HG03342 (cell line): ENCODE measurements around the gene PDC.

ENCODE experiments used
- ATAC-seq: cut with Tn5 transposase; IDR thresholded peaks from one replicate; pipeline ENCODE4 v1.9.1; 2021; ENCODE audit warnings: mild to moderate bottlenecking, moderate library complexity; ENCODE audit not compliant: unreplicated experiment

The PDC gene

DNA sequence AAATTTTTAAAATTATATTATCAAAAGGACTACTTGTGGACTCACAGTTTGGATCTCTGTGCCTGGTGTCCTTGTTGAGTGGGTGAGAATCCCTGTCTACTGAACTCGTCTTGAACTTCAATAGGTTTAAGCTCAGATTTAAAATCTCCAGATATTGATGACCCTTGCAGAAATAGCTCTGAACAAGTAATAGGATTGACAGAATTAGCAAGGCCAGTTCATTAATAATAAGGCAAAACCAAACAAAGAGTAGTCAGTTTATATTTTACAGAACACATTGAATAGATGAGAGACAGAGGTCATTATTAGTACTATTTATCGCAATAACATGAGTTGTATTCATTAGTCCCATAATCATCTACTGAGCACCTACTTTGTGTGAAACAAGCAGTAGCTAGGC is at the start of gene PDC:
PDC (minus strand) TSS at position 101 of the 400 bp plus-strand sequence. CDS start 11,655 bp downstream, outside the sequence.
- ATAC-seq: no peak

DNA sequence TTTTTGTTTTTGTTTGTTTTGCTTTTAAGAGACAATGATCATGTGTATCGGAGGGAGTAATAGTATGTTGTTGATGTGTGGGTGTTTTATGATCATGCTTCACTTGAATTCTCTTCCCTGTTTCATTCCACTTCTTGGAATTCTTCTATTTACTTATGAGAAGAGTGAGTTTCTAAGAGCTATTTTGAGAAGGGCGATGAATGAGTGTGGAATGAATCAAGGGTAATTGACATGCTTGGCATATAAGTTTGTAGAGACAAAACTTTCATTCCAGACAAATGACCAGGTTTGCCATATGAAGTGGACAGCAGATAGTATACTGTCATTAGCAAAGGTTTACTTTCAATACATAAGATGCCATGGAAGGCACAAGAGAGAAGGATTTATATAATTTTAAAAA is 42.3 kb upstream of the PDC start:
- no peak for ATAC-seq

DNA sequence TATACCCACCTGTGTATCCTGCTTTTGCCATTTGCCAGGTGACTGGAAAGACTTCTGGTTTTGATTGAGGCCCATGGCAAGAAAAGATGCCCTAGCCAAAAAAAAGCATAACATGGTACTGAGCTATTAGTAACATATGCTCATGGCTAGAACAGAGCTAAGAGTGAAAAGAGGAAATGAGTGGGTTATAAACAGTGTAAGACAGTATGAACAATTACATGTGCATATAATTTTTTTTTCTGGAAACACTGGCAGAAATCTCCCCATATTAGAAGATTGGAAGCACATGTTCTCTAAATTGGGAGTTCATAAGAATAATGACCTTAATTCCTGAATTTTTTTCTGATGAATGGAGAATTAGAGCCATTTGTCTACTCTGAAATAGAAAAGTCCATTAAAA is 41.2 kb upstream of the PDC start:
- no peak for ATAC-seq

GRCh38 chr1:186500804-186501203 is 39.9 kb upstream of the PDC start:
- ATAC-seq: no peak

- ATAC-seq: no peak
Observed at GRCh38 chr1:186499571-186499970, 38.7 kb upstream of the PDC start.

DNA sequence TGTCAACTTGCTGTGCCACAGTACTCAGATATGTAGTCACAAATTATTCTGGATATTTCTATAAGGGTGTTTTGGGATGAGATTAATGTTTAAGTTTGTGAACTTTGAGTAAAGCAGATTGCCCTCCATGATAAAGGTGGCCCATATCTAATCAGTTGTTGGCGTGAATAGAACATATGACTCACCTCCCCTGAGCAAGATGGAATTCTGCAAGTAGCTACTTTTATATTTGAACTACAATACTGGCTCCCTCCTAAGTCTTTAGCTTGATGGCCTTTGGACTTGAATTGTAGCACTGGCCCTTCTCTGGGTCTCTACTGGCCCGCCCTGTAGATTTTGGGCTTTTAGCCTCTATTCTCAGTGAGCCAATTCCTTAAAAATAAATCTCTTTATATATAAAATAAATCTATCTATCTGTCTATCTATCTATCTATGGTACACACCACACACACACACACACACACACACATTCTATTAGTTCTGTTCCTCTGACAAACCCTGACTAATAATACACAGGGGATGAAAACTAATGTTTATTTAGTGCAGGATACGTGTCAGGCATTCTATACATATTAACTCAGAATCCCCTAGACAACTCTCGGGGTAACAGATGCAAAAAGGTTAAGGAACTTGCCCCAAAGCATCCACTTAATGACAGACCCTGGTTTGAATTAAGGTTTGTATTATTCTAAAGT is 37.9 kb upstream of the PDC start:
- no peak for ATAC-seq

DNA sequence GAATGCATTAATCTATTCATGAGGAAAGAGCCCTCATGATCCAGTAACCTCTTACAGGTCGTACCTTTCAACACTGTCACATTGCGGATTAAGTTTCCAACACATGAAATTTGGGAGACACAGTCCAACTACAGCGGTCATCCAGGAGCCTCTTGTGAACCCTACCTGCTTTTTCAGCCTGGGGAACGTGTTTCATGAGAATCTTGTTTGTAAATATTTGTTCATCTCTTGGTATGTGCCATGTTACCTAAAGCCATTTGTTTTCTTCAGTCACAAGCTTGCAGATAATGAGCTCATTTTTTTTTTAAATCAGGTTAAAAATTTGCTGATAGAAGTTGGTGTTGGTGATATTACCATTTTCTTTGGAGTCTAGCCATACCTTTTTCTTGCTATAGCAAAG is 37.2 kb upstream of the PDC start:
- ATAC-seq: no peak

- peak; percentile 33 for ATAC-seq
Observed at GRCh38 chr1:186497651-186498050, 36.7 kb upstream of the PDC start.

GRCh38 chr1:186496171-186496851 is 35.4 kb upstream of the PDC start:
- ATAC-seq: no peak

DNA sequence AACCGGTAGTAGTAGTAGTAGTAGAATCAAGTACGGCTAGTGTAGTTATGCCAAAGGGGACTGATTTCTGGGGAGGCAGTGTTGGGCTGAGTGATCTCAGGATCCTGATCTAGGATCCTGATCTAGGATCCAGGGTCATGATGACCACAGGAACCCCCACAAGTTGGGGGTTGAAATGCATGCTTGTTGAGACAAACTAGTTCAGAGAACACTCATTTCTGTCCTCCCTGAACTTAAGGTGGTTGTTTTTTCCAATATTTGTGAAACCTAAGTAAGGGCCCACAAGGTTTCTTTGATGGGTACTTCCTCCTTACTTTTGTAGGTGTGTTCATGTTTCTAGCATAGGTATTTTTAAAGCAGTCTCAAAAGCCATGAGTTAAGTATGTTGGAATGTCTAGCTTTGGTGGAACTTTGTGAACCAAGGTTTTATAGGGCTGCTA is 33.9 kb upstream of the PDC start:
- no peak for ATAC-seq

- no peak for ATAC-seq
Observed at GRCh38 chr1:186492531-186493291, 31.8 kb upstream of the PDC start.

- ATAC-seq: no peak
Observed at GRCh38 chr1:186491336-186491735, 30.4 kb upstream of the PDC start.

GRCh38 chr1:186487163-186487562 is 26.2 kb upstream of the PDC start:
- ATAC-seq: no peak

DNA sequence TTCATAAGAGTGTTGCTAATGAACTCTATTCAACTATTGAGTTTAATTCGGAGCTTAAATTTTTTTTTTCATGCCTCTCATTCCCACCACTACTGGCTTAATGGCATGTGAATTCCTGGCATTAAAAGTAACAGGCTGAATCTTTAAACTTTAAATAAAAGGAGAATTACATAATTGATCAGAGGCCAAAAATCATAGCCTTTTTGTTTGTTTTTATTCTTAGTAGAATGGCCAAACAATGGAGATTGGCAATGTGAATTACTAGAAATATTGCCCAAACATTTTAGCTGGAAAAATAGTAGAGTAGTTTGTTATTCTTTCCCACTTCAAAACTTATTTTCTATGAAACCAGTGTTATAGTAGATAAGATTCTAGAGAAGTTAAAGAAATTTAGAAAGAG is 25.1 kb upstream of the PDC start:
- ATAC-seq: no peak

DNA sequence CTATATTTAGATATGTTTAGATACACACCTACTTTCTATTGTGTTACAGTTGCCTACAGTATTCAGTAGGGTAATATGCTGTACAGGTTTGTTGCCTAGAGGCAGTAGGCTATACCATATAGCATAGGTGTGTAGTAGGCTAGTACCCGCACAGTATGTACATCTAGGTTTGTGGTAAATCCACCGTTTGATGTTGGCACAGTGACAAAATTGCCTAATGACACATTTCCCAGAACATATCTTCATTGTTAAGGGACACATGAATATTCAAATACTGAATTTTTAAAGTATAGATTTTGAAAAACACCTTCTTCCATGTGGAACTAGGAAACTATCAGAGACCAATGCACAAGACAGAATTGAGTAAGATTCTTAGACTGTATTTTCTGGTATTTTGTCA is 22.6 kb upstream of the PDC start:
- no peak for ATAC-seq

GRCh38 chr1:186482661-186483255 is 21.8 kb upstream of the PDC start:
- ATAC-seq: peak; percentile 77

DNA sequence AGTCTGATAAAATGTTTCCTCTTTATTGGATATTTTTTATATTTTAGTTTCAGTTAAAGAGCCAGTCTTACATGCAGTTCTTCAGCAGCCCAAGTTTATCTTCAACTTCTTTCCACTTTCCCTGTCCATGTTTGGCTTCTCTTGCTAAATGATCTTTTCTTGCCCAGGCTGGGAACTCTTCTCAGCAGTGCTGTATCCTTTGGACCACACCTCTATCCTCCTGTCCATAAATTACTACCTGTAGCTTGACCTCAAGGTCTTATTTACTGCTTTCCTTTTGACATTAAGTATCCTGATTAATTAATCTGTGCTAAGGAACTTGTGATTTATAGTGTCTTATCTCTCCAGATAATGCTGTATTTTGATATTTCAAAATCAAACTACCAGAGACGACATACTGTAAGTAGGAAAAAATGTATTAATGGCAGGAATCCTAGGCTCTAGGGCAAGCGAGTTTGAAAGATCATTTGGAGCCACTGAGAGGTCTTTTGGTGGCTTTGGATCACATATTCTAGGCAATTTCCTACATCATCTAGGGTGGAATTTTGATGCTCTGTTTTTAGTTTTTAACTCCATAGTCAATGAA is 20.5 kb upstream of the PDC start:
- ATAC-seq: no peak

DNA sequence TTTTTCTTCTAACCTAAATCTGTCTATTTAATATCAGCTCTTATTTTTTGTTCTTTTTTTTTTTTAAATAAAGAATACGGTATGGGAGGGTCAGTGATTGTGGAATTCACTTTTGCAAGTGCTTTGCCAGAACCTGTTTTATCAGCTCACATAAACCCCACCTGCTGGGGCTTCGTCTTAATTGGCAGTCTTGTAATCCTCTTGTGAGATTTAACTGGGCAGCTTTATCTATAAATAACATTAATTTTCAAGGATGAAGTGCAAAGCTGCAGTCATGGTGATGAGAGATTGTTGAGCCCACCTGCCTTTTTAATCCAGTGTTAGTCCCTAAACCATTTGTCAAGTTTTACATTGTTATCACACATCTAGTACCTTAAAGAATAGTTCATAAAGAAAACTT is 18.2 kb upstream of the PDC start:
- no peak for ATAC-seq

DNA sequence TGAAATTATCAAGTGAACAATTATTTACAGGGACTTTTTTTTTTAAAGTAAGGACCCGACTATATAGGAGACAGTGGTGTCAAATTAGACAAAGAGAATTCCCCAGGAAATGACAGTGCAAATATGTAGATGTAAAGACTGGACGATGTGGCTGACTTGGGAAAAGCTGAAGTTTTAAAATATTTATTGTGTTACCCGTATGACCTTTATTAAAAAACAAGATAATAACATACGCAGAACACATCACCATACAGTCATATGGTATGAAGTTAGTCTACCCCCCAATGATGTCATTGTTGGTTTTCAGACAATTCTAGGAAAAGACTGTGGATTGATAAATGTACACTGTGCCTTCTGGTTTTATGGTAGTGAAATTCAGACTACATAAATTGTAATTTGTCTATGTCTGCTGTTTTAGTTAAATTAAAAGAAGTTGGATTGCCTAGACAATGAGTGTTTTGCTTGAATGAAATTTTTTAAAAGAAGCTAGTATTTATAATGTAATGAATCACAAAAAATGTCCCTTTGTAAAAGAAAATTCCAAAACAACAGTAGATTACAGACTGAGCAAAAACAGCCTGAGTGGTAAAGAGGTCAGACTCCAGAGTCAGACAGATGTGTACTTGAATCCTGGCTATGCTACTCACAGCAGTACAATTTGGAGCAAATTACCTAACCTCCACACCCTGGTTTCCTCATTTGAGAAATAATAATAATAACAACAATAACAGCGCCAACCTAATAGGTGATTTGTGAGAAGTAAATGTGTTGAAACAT is 15.5 kb upstream of the PDC start:
- no peak for ATAC-seq

- no peak for ATAC-seq
Observed at GRCh38 chr1:186474208-186474607, 13.3 kb upstream of the PDC start.
